GM20000 (cell line): ENCODE results near the gene EIF2D.

Experiments
- DNase-seq: peaks from one replicate; pipeline ENCODE4 v3.0.0; 2012; ENCODE audit warnings: low spot score
- CTCF ChIP-seq: IDR thresholded peaks from 2 replicates; pipeline ENCODE4 v1.5.1; 2012; ENCODE audit warnings: mild to moderate bottlenecking, control low read depth; ENCODE audit errors: extremely low read depth, missing control alignments

Gene EIF2D

DNA sequence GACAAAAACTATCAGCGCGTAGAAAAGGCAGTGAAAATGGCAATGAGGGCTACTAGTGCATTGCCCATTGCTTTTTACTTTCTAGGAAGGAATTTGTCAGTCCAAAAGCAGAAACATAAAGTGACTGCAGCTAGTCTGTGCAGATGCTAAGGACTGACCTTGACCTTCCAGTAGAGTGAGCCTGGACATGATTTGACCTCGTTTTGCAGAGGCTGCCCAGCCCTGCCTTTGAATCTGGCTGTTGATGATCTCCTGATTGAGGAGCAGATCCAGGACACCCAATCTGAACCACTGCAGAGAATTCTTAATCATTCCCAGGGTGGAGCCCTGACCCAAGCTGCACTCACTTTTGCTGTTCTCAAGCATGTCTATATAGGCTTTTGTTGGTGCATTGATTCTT lies 44.7 kb upstream of the EIF2D start:
- no peak for TF ChIP-seq CTCF
- no peak for DNase-seq

DNA sequence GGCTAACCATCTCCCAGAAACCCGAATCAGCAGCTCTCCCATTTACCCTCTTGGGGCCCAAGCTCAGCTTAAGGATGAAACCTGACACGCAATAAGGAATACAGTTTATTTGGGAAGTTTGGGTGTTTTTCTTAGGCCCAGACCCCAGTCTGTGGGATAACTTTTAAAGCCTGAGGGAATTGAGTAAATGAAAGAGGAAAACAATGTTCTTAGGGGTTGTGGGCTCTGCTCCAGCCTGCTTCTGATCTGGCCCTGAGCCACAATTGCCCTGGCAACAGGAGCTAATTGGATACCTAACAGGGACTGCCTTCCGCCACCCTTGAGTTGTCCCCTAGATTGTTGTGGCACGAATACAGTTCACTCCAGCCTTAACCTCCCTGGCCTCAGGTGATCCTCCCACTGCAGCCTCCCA lies 43.2 kb upstream of the EIF2D start:
- TF ChIP-seq CTCF, result no peak
- DNase-seq, result no peak

DNA sequence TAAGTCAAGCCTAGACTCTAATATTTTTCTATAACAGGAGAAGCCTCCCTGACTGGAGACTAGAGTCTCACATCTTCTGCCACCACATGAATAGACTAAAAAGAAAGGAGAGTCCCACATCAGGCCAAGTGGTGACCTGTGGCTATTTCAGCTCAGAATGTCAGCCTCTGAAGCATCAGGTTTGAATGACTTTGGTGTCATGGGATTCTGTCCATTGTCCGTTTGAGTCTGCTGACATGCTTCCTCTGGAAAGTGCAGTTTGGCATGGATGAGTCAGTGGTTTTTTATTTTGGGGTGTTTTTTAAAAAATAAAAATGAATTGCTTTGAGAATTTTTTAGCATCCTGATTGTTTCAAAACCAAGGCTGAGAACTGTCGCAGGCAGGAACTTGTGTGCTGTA lies 42.6 kb upstream of the EIF2D start:
- no peak for DNase-seq
- no peak for TF ChIP-seq CTCF

DNA sequence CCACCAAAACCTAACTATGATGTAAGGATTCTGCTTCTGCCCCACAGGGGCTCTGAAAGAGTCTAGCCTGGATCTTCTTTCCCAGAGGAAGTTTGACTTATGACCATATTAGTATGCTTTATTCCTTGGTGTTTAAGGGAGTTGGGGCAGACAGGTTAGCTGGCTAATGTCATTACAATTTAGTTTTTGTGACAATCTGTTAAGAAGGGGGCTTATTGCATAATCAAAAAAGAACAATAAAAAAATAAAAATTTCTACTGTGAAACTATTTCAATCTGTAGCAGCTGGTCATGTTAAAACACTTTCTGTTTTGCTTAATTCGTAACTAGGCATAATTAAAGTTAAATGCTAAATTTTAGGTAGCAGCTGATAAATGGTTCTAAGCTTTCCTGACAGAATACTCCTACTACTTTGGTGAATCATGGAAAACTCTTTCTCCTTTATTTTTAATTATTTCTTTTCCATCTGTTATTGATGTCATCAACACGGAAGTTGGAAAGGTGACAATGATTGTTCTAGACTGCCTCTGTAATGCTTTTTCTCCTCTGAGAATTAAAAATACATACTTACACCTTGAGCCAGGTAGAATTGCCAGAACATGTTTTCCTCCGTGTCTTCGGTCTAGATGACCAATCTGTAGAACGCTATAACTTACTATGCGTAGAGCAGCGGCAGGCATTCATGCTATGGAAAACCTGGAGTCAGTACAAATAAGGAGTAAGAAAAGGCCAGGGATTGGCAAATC lies 41.6 kb upstream of the EIF2D start:
- DNase-seq, result no peak
- no peak for TF ChIP-seq CTCF

GRCh38 chr1:206651958-206652890 lies 40.0 kb upstream of the EIF2D start:
- TF ChIP-seq CTCF, result no peak
- DNase-seq, result no peak

GRCh38 chr1:206651014-206651413 lies 38.7 kb upstream of the EIF2D start:
- no peak for DNase-seq
- no peak for TF ChIP-seq CTCF

DNA sequence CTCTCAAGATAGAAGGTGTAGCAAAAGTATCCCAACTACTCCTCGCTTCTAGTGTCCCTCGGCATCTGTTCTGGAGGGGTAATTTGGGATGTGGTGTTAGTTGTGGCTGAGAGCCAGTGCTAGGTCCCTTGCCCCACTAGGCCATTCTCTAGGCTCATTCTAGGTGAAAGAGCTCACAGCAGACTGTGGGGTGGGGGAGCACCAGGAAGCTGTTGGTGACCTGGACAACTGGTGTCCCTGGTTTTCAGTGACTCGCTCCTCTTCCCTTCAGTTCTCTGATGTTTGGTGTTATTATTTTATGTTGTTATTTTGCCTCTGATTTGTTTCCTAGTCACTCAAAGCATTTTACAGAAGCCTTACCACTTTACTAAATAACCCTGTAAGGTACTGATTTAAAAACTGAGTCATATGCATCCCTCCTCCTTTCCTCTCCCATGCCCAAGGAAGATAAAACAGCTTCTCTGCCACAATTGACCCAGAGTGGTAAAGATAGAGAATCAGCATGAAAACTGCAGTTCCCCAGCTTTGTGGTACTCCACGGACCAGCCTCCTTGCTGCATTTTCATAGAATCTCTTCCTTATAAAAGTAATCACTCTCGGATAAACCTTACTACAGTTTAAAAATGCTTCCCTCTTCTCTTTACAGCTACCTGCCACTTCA lies 37.1 kb upstream of the EIF2D start:
- no peak for TF ChIP-seq CTCF
- no peak for DNase-seq
